GM12878 (cell line): ENCODE measurements around the gene CELF2. TPM values are rescaled to one million over a fixed set of nuclear protein-coding genes. Genes with fewer than 3 reads are reported as not detected.

ENCODE experiments used
- ATAC-seq: fragments of 200-7000 bp; cut with Tn5 transposase; 3 replicates; pipeline ENCODE4 v1.9.1; 2020; ENCODE audit warnings: mild to moderate bottlenecking, moderate library complexity
- BruUV-seq: library from RNA; stranded (reverse); fragments of 400-500 nt; replicated peaks from 2 replicates; lab custom pipeline; 2021; lab: Mats Ljungman, UMichigan
- CTCF ChIA-PET: fragments of 300-600 bp; sonication (Branson Sonifier 250); formaldehyde crosslinking; extraction: SDS; loops from one replicate; lab custom pipeline; 2021; ENCODE audit warnings: inconsistent platforms; lab: Yijun Ruan, JAX
- POLR2A ChIA-PET: fragments of 350-600 bp; formaldehyde crosslinking; extraction: SDS; loops from one replicate; lab custom pipeline; 2021; ENCODE audit warnings: inconsistent platforms; lab: Charles Lee
- RAD21 ChIA-PET: fragments of 300-600 bp; sonication (Branson Sonifier 250); formaldehyde crosslinking; loops from one replicate; lab custom pipeline; 2023; ENCODE audit warnings: antibody characterized with exemption; ENCODE audit not compliant: unreplicated experiment; lab: Charles Lee
- SMC1A ChIA-PET: fragments of 300-600 bp; sonication (Branson Sonifier 250); formaldehyde crosslinking; loops from one replicate; lab custom pipeline; 2023; ENCODE audit not compliant: unreplicated experiment, uncharacterized antibody; lab: Charles Lee
- DNase-seq: peaks from one replicate; pipeline ENCODE4 v3.0.0-alpha.2; 2011; ENCODE audit warnings: low read depth, low spot score
- FAIRE-seq: peaks from 3 replicates; lab custom pipeline; 2011; peaks lifted over from hg19 to GRCh38; lab: Jason Lieb, UNC
- H2AFZ ChIP-seq: 2 replicates; pipeline ENCODE4 v1.6.0; 2011; ENCODE audit warnings: low read depth, low read length, control low read depth; ENCODE audit not compliant: control insufficient read depth
- H3K27ac ChIP-seq: 2 replicates; pipeline ENCODE4 v1.5.1; 2011; ENCODE audit warnings: control low read depth; ENCODE audit not compliant: control insufficient read depth, insufficient read depth
- H3K27me3 ChIP-seq, 2 experiments: replicated peaks in 1 of 2; 2 replicates each; pipeline versions ENCODE4 v1.6.0 to v1.6.1; 2011; ENCODE audit warnings: low read length in 1 of 2; ENCODE audit not compliant: control insufficient read depth in 2 of 2, insufficient read depth in 2 of 2
- H3K36me3 ChIP-seq, 2 experiments: 2 replicates each; pipeline ENCODE4 v1.5.1; 2011; ENCODE audit warnings: low read length in 1 of 2; ENCODE audit not compliant: control insufficient read depth in 2 of 2, insufficient read depth in 2 of 2
- H3K4me1 ChIP-seq: 2 replicates; pipeline ENCODE4 v1.6.1; 2011; ENCODE audit warnings: mild to moderate bottlenecking, low read length, moderate library complexity, mixed read lengths; ENCODE audit not compliant: control insufficient read depth, insufficient read depth
- H3K4me2 ChIP-seq: 2 replicates; pipeline ENCODE4 v1.6.0; 2011; ENCODE audit warnings: control low read depth; ENCODE audit not compliant: control insufficient read depth, insufficient read depth
- H3K4me3 ChIP-seq: fragments of 200-600 bp; sonication (generic); 2 replicates; pipeline ENCODE4 v1.5.1; 2016
- H3K79me2 ChIP-seq: 2 replicates; pipeline ENCODE4 v1.6.0; 2011; ENCODE audit warnings: low read length; ENCODE audit not compliant: control insufficient read depth, insufficient read depth
- H3K9ac ChIP-seq: 2 replicates; pipeline ENCODE4 v1.8.0; 2011; ENCODE audit warnings: low read length, control low read depth, mixed read lengths; ENCODE audit not compliant: control insufficient read depth, insufficient read depth
- H3K9me3 ChIP-seq: replicated peaks from 3 replicates; pipeline ENCODE4 v1.5.1; 2011; ENCODE audit warnings: mild to moderate bottlenecking, low read length; ENCODE audit not compliant: control insufficient read depth, insufficient read depth
- H4K20me1 ChIP-seq: 2 replicates; pipeline ENCODE4 v1.6.0; 2011; ENCODE audit not compliant: control insufficient read depth, insufficient read depth
- CBX3 ChIP-seq: fragments of 200-600 bp; sonication (generic); IDR thresholded peaks from 2 replicates; pipeline ENCODE4 v1.6.1; 2016; ENCODE audit warnings: low read depth, borderline replicate concordance
- EZH2 ChIP-seq: IDR thresholded peaks from 2 replicates; pipeline ENCODE4 v1.6.1; 2012; ENCODE audit warnings: low read depth, mild to moderate bottlenecking, control low read depth, inconsistent platforms, low read length, borderline replicate concordance; ENCODE audit not compliant: control insufficient read depth
- JUND ChIP-seq: IDR thresholded peaks from 2 replicates; pipeline ENCODE4 v1.6.1; 2012; ENCODE audit warnings: low read depth, mild to moderate bottlenecking, low read length, improper control_type of control experiment, moderate library complexity
- KLF5 ChIP-seq: fragments of 450-650 bp; IDR thresholded peaks from 2 replicates; pipeline ENCODE4 v1.6.1; 2014; ENCODE audit warnings: mild to moderate bottlenecking; ENCODE audit not compliant: partially characterized antibody
- NBN ChIP-seq: fragments of 450-650 bp; IDR thresholded peaks from 2 replicates; pipeline ENCODE4 v1.6.1; 2016
- PKNOX1 ChIP-seq: fragments of 450-650 bp; IDR thresholded peaks from 2 replicates; pipeline ENCODE4 v1.6.1; 2016; ENCODE audit warnings: mild to moderate bottlenecking
- PML ChIP-seq: IDR thresholded peaks from 2 replicates; pipeline ENCODE4 v1.6.1; 2012; ENCODE audit warnings: low read length, inconsistent platforms
- POLR2AphosphoS5 ChIP-seq: IDR thresholded peaks from 2 replicates; pipeline ENCODE4 v1.6.1; 2011; ENCODE audit warnings: mild to moderate bottlenecking, low read length, inconsistent platforms
- TCF7 ChIP-seq: IDR thresholded peaks from 2 replicates; pipeline ENCODE4 v1.6.1; 2014; ENCODE audit warnings: antibody characterized with exemption, borderline replicate concordance
- ZNF274 ChIP-seq: IDR thresholded peaks from one replicate; pipeline ENCODE4 v1.8.0; 2011; ENCODE audit not compliant: insufficient read length, insufficient read depth
- ZSCAN29 ChIP-seq: fragments of 450-650 bp; IDR thresholded peaks from 2 replicates; pipeline ENCODE4 v1.6.1; 2017; ENCODE audit warnings: mild to moderate bottlenecking, moderate library complexity
- ZZZ3 ChIP-seq: IDR thresholded peaks from 2 replicates; pipeline ENCODE4 v1.6.1; 2011; ENCODE audit warnings: low read depth; ENCODE audit not compliant: control insufficient read depth, insufficient read length
- WGBS: methylation state at CpG from one replicate; pipeline ENCODE4 v1.1.6; 2016; ENCODE audit warnings: low lambda C conversion rate; ENCODE audit not compliant: insufficient replicate concordance, insufficient coverage; ENCODE audit errors: missing lambda C conversion rate; 5-methylcytosine and 5-hydroxymethylcytosine counted together
- in situ Hi-C: fragments of 300-500 bp; cut with MboI; formaldehyde crosslinking; loops from 9 replicates; pipeline ENCODE4 v1.14.3; 2018; ENCODE audit warnings: mixed read lengths
- intact Hi-C: fragments of 100-400 bp; cut with micrococcal nuclease; formaldehyde crosslinking; loops from one replicate; pipeline ENCODE4 v1.14.2; 2022; ENCODE audit not compliant: unreplicated experiment
- polyA plus RNA-seq, 11 experiments: library from polyadenylated mRNA; depleted of rRNA in 4 of 11; unstranded in 6 of 11; stranded (reverse) in 5 of 11; fragments of >200 nt; fragmentation: Nextera tagmentation in 4 of 11; fragmentation: Illumina TruSeq in 1 of 11; extraction: Ambion mirVana in 4 of 11; extraction: Trizol in 1 of 11; gene quantifications; 1 replicate in 1 of 11; 2 replicates in 10 of 11; pipeline versions ENCODE4 v1.2.1 to v1.2.3, GENCODE V29; 2011 to 2016; ENCODE audit warnings: inconsistent platforms in 2 of 11, missing spikeins in 2 of 11, low read depth in 1 of 11
- total RNA-seq, 4 experiments: library from RNA; depleted of rRNA in 3 of 4; stranded (reverse); fragments of >200 nt in 3 of 4; fragmentation: Illumina TruSeq in 1 of 4; extraction: Trizol in 1 of 4; gene quantifications; 2 replicates each; pipeline versions ENCODE4 v1.2.1 to v1.2.3, GENCODE V29; 2013 to 2021
- TF ChIP-seq, protein P1 (sequence below): IDR thresholded peaks from 2 replicates; pipeline ENCODE4 v1.6.1; 2012; ENCODE audit warnings: low read depth, low read length, improper control_type of control experiment

The CELF2 gene
- total and polyA plus RNA-seq, 10 of the 15 experiments (the other 5 are each of a cell fraction or from before 2014, with no cell fraction given) = 20.8 to 129 (median 86.3) TPM

DNA sequence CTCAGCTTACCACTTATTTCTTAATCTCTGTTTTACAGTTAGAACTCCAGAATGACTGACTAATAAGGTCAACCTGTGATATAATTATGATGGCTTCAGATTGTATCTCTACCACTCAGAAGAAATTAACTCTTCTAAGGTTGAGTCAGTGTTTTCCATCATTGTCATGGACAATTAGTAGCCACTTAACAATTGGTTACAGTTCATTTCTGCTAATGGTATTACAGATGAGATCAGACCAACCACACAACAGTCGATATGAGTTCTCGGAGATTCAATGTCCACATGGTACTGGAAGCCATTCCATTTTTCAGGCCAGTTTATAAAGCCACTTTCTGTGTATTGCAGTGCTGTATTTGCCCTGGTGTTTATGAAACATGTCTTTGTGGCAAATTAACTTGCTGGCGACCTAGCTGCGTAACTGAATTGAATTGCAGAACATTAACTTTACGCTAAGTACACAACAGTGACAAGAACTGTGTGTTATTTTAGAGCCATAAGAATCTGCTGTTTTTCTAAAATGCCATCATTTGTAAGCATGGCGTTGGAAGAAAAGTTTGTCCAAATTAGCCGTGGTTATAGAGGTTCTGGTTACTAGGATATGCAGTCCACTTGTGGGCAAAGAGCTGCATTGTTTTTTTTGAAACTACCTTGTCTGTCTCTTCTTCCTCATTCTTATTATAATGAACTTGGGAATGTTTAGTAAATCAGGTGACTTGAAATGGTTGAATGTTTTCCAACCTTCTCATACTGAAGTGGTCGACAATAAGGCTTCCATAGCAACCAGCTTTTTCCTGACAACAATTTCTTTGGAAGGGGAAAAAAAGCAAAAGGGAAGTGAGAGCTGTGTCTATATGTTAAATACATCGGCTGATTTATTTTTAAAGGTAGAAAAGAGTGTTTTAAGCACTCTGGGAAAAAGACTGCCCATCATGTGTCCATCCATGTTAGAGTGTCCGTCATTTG lies 76.4 kb downstream of the CELF2 start:
- Histone ChIP-seq H3K4me3 (no peak overlapping the region), H3K36me3 (no peaks in the 10 kb centered on the region), H3K27ac (no peak overlapping the region), H3K9me3 (no peaks in the 10 kb centered on the region), H3K9ac (no peak overlapping the region), H3K4me1 (peaks cover 11% of the 10 kb centered on the region; the same call in 1 of the 2 replicates), H3K27me3 (no peaks in the 10 kb centered on the region), H2AFZ (no peak overlapping the region), H3K79me2 (no peaks in the 10 kb centered on the region), H4K20me1 (no peaks in the 10 kb centered on the region), H3K4me2 (no peak overlapping the region)
- intact Hi-C loops = no loop called here
- ChIA-PET RAD21 (no interaction called here), SMC1A (no interaction called here), CTCF (interaction anchor here (2.3 kb wide), 1 partner anchor 178 kb away, joined by 6 read pairs; no protein-coding TSS in a partner anchor), POLR2A (no interaction called here)
- WGBS = 68% methylated on average over 10 of the region's 10 CpGs
- no peak for TF ChIP-seq POLR2AphosphoS5
- no peak for TF ChIP-seq ZZZ3
- no peak for TF ChIP-seq TCF7
- no peak for TF ChIP-seq JUND
- no peak for TF ChIP-seq EZH2
- TF ChIP-seq, protein P1, sequence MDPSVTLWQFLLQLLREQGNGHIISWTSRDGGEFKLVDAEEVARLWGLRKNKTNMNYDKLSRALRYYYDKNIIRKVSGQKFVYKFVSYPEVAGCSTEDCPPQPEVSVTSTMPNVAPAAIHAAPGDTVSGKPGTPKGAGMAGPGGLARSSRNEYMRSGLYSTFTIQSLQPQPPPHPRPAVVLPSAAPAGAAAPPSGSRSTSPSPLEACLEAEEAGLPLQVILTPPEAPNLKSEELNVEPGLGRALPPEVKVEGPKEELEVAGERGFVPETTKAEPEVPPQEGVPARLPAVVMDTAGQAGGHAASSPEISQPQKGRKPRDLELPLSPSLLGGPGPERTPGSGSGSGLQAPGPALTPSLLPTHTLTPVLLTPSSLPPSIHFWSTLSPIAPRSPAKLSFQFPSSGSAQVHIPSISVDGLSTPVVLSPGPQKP = no peak
- no peak for TF ChIP-seq NBN
- no peak for TF ChIP-seq CBX3
- no peak for TF ChIP-seq ZSCAN29
- no peak for TF ChIP-seq ZNF274
- TF ChIP-seq PKNOX1 = no peak
- no peak for TF ChIP-seq KLF5
- TF ChIP-seq PML = no peak
- no peak for ATAC-seq
- no TSS peak for BruUV-seq
- no peak for FAIRE-seq
- in situ Hi-C loops = no loop called here
- DNase-seq = no peak
